HFF-Myc (cell line): Measurements from ENCODE around the gene ALDH1L1.

ENCODE experiments used
- DNase-seq: peaks from one replicate; pipeline ENCODE4 v3.0.0-alpha.2; 2011; ENCODE audit warnings: low read depth; ENCODE audit errors: extremely low read depth
- H3K4me3 ChIP-seq: replicated peaks from 2 replicates; pipeline ENCODE4 v1.5.1; 2011; ENCODE audit warnings: low read depth, mild to moderate bottlenecking, control low read depth, low read length
- TF ChIP-seq, protein P1 (sequence below): IDR thresholded peaks from 2 replicates; pipeline ENCODE4 v1.5.1; 2012; ENCODE audit warnings: mild to moderate bottlenecking, low read depth, low read length, control low read depth; ENCODE audit errors: missing control alignments

The ALDH1L1 gene

GRCh38 chr3:126152901-126153694, 27.3 kb downstream of the ALDH1L1 start:
- TF ChIP-seq, protein P1, sequence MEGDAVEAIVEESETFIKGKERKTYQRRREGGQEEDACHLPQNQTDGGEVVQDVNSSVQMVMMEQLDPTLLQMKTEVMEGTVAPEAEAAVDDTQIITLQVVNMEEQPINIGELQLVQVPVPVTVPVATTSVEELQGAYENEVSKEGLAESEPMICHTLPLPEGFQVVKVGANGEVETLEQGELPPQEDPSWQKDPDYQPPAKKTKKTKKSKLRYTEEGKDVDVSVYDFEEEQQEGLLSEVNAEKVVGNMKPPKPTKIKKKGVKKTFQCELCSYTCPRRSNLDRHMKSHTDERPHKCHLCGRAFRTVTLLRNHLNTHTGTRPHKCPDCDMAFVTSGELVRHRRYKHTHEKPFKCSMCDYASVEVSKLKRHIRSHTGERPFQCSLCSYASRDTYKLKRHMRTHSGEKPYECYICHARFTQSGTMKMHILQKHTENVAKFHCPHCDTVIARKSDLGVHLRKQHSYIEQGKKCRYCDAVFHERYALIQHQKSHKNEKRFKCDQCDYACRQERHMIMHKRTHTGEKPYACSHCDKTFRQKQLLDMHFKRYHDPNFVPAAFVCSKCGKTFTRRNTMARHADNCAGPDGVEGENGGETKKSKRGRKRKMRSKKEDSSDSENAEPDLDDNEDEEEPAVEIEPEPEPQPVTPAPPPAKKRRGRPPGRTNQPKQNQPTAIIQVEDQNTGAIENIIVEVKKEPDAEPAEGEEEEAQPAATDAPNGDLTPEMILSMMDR, result no peak
- no peak overlapping the region for H3K4me3 ChIP-seq
- no peak for DNase-seq

DNA sequence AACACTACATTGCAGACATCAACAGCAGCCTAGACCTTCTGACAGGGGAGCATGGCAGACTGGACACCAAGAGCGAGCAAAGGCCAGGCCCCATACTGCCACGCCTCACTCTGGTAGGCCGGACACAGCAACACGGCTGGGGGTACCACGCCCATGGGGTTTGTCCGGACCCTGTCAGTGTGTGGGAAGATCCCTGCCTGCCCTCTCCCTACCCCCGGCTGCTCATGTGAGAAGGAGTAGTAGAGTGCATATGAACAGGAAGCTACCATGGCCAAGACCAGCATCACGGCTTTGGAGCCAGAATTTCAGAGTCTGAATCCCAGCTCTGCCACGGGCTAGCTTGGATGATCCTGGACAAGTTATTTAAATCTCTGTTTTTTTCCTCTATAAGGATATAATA, 27.9 kb downstream of the ALDH1L1 start:
- TF ChIP-seq, protein P1, result no peak
- no peak for DNase-seq
- no peak overlapping the region for H3K4me3 ChIP-seq

- no peak for DNase-seq
- TF ChIP-seq, protein P1, result no peak
- no peak overlapping the region for H3K4me3 ChIP-seq
These were observed 28.7 kb downstream of the ALDH1L1 start for GRCh38 chr3:126151562-126152302.

- TF ChIP-seq, protein P1, result no peak
- no peak overlapping the region for H3K4me3 ChIP-seq
- DNase-seq, result no peak
These were observed 30.3 kb downstream of the ALDH1L1 start for GRCh38 chr3:126149960-126150515.

- H3K4me3 ChIP-seq, result no peak overlapping the region
- no peak for DNase-seq
- TF ChIP-seq, protein P1, result no peak
These were observed 31.0 kb downstream of the ALDH1L1 start for GRCh38 chr3:126149256-126149902.

DNA sequence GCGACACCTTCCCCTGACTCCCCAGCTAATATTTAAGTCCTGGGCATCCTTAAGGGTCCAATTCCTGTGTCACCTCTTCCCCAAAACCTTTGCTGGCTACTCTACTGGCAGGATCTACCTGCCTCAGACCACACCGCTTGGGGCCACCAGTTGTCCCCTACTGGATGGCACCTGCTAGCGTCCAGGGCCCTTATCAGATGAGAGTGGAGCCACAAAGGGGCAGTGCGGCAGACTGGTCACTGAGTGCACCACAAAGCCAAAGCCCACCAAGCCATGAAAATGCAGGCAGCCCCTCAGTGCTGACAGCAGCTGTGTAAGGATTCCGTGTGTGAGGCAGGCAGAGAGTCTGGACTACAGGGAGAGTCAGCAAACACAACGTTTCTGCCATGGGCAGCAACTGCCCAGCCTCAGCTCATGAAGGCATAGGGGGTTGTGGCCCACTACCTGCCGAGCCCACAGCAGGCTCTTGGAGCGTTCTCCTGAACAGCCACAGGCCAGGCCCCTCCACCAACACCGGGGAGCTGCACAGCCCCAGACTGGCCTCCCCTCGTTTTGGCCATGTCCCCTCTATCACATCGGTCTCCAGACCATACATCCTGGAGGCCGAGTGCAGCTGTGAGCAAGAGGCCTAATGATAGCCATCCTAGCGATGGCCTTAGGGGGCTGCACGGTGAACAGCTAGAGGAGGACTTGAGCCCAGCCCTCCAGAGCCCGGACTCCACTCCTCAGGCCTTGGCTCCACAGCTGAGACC, 32.3 kb downstream of the ALDH1L1 start:
- DNase-seq, result no peak
- TF ChIP-seq, protein P1, result no peak
- no peak overlapping the region for H3K4me3 ChIP-seq
